HG03280 (cell line): ENCODE data around the gene CUBN.
"Not testable (repeated sequence)": the region's sequence is repeated elsewhere in the genome, so short reads cannot be mapped to it uniquely, and the experiment has no call there.

Source experiments
- ATAC-seq: cut with Tn5 transposase; IDR thresholded peaks from one replicate; pipeline ENCODE4 v1.9.1; 2021; ENCODE audit warnings: mild to moderate bottlenecking, moderate library complexity; ENCODE audit not compliant: unreplicated experiment

Gene CUBN

DNA sequence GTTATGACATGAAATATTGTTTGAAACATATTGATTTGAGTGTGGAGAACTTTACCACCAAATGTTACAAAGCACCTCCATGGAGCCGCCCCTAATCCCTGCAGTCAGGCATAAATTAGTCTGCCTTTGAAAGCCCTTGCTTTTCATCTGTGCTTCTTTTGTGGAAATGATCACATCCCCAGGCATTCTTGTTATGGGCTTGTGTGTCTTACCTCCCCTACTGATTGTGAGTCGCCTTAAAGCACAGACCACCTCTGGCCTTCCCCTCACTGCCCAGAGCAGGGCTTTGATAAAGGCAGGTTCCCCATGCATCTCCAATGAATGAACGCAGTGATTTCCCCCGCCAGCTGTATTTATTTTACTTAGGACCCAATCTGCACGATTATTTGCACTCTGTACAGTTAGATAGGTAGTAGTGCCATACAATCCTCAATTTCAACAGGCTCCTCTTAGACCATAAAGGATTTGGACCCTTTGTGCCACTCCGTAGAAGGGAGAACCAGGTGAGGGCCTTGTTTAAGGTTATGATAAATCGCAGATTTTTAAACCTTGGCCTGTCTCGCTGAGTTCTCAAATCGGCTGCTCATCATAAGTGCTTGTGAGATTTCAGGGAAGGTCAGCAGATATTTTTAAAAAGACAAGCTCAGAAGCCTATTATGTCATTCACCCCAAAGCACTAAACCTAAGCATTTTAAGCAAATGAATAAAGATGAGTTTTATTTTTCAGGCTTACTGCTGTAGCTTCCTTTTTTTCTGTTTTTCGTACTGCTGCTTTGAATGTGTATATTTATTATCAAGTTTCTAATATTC lies 107.8 kb downstream of the CUBN start:
- no peak for ATAC-seq

DNA sequence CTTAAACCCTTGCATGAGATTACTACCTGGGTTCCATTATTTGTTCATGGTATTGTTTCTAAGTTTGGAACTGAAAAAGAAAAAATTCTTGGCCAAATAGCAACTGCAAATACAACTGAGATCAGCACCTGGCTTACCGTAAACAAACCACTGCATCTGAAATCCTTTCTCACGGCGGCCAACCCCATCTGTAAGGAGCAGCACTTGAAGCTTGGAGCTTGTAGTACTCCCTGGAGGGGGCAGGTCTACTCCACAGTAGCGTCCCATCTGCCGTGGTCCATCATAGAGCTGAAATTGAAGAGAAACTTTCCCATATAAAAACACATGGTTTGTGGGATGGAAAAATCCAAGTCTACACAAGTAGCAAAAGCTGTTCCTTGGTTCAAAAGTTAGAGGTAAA lies 109.9 kb downstream of the CUBN start:
- no peak for ATAC-seq

DNA sequence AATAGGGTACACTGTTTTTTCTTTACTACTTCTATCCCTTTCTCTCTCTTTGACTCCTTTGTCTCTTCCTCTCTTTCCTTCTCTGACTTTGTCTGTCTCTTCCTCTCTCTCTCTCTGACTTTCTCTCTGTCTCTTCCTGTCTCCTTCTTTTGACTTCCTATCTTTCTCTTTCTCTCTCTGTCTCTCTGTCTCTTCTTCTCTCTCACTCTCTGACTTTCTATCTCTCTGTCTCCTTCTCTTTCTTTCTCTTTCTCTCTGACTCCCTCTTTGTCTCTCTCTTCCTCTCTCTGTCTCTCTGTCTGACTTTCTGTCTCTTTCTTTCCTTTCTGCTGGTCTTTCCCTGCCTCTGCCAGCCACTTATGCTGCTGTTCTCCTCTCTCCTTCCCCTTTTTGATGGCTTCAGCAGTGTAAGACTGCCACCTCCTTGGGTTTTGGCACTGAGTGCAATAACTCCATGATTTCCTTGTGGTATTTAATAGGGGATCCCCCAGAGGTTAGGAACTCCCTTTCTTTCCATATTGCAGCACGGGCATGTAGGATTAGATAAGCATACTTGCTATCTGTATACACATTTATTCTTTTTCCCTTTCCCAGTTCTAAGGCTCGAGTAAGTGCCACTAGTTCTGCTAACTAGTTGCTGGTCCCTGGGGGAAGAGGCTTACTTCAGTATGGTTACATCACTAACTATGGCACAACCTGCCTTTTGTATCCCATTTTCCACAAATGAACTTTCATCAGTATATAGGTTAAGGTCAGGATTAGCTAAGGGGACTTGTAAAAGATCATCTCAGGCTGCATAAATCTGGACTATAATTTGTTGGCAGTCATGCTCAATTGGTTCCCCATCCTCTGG lies 116.3 kb downstream of the CUBN start:
- not testable (repeated sequence) for ATAC-seq

DNA sequence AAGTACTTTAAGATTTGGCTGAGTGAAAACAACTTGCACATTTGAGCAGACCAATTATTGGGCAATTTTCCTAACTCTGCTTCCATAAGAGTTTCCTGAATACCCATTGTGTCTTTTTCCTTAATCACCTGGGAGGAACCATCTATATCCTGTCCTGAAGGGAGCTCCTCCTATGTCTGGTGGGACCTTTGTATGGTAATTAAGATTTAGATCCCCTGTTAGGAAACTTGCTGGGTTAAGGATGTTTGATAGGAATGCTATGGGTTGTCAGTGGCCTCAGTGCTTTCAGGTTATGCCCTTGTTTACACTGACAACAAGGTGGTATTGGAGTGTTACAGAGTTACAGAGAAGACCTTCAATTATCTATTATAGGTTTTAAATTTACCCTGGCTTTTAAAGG lies 116.9 kb downstream of the CUBN start:
- not testable (repeated sequence) for ATAC-seq

DNA sequence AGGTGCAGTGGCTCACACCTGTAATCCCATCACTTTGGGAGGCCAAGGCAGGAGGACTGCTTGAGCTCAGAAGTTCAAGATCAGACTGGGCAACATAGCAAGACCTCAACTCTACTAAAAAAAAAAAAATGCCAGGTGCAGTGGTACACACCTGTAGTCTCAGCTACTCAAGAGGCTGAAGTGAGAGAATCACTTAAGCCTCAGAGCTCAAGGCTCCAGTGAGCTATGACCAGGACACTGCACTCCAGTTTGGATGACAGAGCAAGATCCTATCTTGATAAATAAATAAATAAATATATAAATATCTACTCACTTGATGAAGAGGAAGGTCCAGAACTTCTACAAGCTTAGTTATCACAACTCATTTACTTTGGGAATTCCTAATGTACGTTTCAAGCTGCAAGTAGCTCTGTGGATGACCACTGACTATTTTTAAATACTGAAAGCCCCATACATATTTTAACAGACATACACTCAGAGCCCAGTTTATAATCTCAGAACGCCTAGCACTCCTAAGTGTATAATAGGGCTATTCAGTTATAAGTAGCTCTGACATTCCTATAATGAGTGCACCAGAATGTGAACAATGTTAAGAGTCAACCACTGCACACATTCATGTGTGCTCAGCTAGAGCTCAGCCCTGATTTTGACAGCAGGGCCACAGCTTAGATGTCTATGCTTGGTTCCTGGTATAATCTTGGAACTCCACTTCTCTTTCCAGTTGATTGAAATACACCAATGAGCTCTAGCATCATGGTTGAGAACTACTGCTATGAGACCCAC lies 119.1 kb downstream of the CUBN start:
- ATAC-seq, result no peak

DNA sequence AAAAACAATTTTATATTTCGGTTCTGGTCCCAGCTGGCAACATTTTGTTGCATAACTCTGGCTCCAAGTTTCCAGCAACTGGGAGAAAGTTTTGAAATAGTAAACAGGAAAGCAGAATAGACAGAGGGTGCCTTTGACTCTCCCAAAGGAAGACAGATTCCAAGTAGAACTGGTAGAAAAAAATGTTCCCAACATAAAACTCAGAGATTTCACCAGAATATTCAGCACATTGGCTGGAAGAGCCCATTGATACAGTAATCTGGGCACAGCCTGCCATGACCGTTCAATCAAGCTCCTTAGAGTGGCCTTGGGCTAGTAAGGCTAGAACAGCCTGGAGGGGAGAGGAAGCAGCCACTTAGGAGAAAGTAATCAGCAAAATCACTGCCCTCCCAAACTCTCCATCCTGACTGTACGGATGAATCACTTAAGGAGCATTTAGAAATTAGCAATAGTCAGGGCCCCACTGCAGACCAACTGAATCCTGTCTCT lies 120.4 kb downstream of the CUBN start:
- no peak for ATAC-seq

DNA sequence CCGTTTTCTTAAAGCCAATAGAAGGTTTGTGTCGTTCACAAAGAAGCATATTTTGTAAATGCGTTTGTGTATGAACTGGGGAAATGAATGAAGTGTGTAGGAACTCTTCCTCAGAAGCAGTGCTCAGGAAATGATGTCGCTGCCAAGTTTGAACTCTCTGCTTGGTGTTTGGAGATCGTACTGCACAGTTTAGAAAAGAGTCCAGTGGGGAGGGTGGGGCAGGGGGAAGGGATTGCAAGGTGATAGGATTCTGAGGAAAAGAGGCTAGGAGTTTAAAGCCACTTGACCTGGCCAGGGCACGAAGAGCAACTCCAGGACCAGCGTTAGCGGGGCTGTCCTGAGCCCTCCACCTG lies 122.2 kb downstream of the CUBN start:
- no peak for ATAC-seq

DNA sequence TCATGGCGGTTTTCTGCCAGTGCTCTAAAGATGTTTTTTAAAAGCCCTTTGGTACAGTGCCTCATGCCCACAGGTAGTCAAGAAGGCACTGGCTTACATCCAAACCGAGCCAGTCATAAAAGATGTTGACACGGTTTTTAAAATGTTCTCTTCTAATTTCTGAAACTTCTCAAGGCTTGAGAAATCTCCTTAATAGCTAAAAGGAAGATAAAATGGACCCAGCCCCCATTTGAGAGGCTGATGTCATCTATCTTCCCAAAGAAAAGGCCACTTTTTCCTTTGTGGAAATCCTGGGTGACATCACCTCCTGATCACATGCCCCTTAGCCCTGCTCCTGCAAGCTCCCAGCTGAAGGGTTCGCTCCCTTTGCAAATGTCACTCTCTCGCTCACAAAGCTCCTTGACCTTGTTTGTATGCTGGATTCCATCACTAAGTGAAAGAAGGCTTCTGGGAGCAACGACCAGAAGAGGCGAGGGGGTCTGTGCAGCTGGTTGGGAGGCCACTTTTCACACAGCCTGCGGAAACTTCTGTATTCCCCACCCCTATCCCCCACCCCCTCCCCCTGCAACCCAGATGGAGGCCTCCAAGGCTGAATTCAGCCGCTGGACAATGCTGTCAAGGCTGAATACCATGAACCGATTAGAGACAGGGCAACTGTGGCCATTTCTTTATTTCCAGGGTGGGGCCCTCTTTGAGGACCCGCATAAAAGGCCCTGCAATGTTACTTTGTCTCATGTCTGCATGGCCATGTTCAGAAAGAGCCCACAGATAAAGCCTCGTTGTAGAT lies 122.8 kb downstream of the CUBN start:
- ATAC-seq, result no peak

DNA sequence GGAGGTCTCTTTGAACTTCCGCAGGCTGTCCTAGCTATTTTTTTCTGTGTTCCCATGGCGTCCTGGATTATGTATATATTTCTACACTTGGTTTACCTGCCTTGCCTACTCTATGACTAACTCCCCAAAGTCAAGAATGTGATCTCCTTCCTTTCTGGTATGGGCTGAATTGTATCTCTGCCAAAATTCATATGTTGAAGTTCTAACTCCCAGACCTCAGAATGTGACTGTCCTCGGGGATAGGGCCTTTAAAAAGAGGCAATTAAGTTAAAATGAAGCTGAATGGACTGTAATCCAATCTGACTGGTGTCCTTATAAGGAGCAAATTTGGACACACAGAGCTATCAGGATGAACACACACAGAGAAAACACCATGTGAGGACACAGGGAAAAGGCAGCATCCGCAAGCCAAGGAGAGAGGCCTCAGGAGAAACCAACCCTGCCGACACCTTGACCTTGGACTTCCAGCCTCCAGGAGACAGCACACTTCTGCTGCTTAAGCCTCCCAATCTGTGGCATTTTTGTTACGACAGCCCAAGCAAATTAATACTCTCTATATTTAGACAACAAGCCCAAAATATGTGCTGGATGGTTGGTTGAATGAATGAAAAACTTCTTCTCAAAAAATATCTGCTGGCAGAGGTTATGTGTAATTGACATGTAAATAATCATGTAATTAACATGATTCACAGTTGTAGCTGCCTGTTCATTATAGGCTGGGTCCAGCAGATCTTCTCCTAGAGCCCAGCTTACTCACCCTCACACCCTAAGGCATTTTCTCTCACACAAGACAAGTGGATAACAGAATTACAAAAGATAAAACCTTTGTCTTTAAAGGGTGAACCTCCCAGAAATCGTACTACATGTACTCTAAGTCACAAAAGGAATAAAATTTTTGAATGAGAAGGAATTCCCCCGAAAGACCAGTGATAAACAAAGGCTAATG lies 123.7 kb downstream of the CUBN start:
- no peak for ATAC-seq

DNA sequence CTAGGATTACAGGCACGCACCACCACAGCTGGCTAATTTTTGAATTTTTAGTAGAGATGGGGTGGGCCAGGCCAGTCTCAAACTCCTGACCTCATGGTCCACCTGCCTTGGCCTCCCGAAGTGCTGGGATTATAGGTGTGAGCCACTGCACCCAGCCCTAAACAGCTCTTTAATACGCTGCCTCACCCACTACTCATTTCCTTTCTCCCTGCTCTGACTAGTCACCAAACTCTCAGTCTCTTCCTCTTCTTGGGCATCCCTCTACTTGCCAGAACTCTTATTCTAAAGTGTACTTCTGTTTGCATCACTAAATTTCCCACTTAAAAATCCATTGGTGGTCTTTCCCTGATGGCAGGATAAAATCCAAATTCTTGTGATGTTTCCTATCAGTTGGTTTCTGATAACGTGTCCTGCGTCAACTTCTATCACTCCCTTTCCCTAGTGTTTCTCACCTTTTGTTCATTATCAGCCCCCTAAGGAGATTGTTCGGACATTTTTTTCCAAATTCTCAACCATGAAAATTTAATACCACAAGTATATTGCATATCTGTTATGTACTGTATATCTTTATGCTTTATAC lies 124.7 kb downstream of the CUBN start:
- ATAC-seq, result no peak

DNA sequence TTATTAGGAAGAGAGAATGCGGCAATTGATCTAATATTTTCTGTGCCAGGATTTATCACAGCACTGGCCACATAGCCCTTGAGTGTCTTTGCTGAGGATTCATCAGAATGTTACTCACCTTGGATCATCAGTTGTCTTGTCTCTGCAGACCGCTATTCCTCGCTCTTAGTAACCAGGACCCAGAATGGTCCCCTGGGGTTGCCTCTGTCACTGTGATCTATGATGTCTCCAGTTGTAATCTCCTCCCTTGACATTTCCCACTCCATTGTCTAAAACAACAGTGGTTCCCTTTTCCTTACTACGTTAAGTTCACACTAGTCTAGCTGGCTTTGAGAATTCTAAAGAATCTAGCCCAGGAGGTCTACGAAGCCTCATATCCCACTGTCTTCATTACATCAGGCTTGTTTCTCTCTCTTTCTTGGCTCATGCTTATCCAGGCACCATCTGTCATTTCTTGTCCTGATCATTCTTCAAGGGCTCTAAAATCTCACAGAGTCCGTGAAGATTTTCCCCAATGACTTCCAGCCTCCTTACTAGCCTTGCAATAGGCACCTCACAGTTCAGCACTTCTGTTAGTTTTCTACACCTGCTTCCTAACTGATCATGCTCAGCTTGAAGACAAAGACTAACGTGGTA lies 125.8 kb downstream of the CUBN start:
- ATAC-seq, result no peak

DNA sequence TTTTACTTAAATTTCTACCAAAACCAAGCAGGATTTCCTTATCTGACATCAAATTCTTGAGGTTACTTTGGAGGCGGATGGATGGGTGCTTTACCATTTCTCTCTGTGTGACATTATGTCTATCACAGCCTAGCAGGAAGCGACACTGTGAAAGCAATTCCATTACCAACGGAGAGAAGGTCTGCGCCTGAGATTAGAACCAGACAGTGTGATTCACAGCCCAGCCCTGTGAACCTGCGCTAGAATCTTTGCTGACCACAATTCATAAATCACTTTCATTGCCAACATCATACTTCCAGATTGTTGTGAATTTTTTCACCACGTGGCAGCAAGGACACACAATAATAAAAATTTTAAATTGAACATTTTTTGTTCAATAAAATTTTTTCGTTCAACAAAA lies 126.5 kb downstream of the CUBN start:
- ATAC-seq, result no peak

DNA sequence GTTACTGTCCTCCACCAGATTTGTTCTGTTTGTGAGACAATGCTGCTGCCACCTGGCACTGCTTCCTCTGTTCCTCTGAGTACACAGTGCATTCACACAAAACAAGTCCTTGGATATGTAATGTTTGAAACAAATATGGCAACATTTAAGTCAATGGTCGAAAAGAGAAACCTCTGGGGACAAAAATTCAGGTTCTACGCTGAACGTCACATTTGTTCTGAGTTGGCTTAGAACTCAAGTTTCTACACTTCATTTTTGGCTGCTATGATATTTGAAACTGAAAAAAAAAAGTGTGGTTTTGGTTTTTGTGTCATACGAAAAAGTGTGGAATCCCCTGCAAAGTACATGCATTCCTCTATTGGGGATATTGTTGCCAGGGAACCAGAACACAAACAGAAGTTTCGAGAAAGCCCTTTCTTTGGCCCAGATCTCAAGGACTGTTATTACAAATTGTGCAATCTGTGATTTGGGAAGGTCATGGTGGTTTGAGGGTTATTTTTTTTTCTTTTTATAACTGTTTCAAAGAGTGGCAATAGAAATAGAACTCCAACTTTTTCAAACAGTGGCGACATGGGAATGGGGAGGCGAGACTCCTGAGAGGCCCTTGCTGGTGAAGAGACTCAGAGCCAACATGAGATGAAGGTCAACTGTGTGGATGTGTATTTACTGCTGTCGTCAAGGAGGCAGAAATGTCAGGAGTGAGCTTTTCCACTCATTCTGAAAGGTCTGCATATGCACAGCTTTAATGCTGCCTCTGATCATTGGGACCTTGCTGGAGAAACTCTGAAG lies 127.5 kb downstream of the CUBN start:
- ATAC-seq, result peak; percentile 50

DNA sequence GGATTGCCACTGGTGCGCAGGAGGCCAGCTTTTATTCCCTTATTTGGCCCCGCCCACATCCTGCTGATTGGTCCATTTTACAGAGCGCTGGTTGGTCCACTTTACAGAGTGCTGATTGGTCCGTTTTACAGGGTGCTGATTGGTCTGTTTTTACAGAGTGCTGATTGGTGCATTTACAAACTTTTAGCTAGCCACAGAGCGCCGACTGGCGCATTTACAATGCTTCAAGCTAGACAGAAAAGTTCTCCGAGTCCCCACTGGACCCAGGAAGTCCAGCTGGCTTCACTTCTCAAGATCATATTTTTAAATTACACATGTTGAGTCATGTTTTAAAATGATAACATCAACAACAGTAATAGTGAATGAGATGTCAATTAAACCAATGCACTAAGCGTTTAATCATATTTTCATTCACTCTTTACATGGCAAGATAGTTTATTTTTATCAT lies 128.3 kb downstream of the CUBN start:
- no peak for ATAC-seq

DNA sequence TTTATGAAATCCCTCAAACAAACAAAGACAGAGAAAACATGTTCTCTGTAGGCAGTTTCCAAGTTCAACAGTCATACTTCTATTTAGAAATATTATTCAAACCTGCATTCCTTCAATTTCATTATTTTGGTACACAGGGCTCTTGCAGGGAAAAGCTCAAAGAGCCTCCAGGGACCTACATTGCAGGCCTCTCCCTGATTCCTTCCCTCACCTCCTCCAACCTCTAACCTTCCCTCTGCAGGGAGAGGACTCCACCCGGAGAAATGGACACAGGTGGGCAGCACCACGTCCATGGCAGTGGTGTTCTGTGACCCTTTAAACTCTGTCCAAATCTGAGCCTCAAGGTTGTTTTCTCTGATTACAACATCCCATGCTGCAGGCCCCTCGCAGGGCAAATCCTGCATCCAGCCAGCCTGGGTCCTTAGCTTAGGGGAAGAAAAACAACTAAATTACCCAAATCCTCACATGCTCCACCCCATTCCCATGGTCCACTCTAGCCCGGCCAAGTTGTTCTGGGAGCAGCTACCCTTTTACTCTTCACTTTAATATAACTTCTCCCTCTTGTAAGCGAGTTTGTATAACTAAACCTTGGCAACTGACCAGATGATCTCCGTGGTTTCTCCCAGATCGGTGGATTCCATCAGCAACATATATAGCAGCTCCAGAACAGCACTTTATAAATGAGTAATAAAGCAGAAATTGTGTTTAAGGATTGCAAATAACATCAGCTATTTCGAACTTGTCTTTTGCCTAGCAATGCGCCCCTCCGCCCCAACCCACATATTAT lies 129.8 kb downstream of the CUBN start:
- no peak for ATAC-seq

DNA sequence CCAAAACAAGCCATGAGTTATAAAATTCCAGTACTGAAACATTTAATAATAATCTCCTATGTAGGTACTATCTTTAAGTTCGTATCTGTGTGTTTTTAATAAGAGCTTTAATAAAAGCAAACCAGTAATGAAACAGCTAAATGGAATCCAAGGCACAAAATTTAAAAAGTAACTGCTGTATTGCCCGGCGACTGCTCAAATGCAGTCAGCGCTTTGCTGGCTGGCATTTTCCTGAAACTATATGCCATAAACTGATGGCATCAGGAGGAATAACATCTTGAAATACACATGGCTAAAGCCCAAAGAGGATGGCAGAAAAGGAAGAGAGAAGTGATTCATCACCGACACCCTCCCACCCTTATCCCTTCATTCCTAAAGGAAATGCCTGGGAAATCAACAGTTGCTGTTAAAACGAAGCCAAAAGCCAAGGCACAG lies 133.1 kb downstream of the CUBN start:
- no peak for ATAC-seq
